ENCODE data around the gene SEPTIN2.

DNA sequence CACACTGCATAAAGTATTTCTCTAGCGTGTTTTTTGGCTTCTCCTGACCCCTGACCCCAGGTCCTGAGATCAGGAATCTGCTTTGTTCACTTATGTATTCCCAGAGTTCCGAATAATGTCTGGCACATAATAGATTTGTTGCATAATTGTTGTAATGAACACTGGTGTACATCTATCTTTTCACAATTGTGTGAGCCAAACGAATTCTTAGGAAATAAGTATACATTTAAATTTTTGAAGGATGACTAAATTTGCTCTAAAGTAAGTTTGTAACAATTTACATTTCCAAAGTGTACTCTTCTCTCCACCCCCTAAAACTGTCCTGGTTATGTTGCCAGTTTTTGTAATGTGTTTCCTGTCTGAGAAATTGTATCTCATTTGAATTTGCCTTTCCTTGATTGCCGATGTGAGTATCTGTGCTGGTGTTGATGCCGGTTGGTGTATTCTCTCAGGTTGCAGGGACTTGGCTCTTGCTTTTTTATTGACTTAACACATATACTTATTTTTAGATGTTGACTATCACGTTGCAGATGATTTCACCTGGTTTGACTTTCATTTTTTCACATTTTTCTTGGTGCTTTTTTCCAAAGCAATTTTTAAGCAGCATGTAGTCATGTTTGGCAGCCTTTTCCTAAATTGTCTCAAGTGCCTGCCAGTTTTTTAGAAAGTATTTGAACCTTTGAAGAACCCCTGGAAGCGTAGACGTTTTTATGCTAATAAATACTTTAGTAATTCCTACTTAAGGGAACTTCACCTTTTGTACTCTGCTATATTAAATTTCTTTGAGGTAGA is 24.3 kb downstream of the SEPTIN2 start:
- TF ChIP-seq, protein P1, sequence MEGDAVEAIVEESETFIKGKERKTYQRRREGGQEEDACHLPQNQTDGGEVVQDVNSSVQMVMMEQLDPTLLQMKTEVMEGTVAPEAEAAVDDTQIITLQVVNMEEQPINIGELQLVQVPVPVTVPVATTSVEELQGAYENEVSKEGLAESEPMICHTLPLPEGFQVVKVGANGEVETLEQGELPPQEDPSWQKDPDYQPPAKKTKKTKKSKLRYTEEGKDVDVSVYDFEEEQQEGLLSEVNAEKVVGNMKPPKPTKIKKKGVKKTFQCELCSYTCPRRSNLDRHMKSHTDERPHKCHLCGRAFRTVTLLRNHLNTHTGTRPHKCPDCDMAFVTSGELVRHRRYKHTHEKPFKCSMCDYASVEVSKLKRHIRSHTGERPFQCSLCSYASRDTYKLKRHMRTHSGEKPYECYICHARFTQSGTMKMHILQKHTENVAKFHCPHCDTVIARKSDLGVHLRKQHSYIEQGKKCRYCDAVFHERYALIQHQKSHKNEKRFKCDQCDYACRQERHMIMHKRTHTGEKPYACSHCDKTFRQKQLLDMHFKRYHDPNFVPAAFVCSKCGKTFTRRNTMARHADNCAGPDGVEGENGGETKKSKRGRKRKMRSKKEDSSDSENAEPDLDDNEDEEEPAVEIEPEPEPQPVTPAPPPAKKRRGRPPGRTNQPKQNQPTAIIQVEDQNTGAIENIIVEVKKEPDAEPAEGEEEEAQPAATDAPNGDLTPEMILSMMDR (conservative IDR thresholded peaks at IDR 0.05; ENCODE audit: low read depth in 2 of 2): no peak
- TF ChIP-seq EZH2phosphoT487 (IDR thresholded peaks at IDR 0.05; ENCODE audit: unreplicated experiment) (no peak), CREB1 (CRISPR knock-in tag; IDR thresholded peaks at IDR 0.05; ENCODE audit: low read depth) (no peak), EZH2 (IDR thresholded peaks at IDR 0.05; ENCODE audit: low read depth, unreplicated experiment) (no peak), POLR2AphosphoS5 (IDR thresholded peaks at IDR 0.05; ENCODE audit: low read depth) (no peak), JUNB (IDR thresholded peaks at IDR 0.05; ENCODE audit: unreplicated experiment) (no peak), NANOG (IDR thresholded peaks at IDR 0.05; ENCODE audit: borderline replicate concordance) (no peak), STAT1 (IDR thresholded peaks at IDR 0.05; ENCODE audit: unreplicated experiment) (no peak)
- TF ChIP-seq, protein P2, sequence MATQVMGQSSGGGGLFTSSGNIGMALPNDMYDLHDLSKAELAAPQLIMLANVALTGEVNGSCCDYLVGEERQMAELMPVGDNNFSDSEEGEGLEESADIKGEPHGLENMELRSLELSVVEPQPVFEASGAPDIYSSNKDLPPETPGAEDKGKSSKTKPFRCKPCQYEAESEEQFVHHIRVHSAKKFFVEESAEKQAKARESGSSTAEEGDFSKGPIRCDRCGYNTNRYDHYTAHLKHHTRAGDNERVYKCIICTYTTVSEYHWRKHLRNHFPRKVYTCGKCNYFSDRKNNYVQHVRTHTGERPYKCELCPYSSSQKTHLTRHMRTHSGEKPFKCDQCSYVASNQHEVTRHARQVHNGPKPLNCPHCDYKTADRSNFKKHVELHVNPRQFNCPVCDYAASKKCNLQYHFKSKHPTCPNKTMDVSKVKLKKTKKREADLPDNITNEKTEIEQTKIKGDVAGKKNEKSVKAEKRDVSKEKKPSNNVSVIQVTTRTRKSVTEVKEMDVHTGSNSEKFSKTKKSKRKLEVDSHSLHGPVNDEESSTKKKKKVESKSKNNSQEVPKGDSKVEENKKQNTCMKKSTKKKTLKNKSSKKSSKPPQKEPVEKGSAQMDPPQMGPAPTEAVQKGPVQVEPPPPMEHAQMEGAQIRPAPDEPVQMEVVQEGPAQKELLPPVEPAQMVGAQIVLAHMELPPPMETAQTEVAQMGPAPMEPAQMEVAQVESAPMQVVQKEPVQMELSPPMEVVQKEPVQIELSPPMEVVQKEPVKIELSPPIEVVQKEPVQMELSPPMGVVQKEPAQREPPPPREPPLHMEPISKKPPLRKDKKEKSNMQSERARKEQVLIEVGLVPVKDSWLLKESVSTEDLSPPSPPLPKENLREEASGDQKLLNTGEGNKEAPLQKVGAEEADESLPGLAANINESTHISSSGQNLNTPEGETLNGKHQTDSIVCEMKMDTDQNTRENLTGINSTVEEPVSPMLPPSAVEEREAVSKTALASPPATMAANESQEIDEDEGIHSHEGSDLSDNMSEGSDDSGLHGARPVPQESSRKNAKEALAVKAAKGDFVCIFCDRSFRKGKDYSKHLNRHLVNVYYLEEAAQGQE (IDR thresholded peaks at IDR 0.05; ENCODE audit: unreplicated experiment): no peak
- TF ChIP-seq, protein P3, sequence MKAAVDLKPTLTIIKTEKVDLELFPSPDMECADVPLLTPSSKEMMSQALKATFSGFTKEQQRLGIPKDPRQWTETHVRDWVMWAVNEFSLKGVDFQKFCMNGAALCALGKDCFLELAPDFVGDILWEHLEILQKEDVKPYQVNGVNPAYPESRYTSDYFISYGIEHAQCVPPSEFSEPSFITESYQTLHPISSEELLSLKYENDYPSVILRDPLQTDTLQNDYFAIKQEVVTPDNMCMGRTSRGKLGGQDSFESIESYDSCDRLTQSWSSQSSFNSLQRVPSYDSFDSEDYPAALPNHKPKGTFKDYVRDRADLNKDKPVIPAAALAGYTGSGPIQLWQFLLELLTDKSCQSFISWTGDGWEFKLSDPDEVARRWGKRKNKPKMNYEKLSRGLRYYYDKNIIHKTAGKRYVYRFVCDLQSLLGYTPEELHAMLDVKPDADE (IDR thresholded peaks at IDR 0.05): no peak

Data from GM23338 (cell line).